ENCODE measurements around the gene TMEM117.

TMEM117 gene

DNA sequence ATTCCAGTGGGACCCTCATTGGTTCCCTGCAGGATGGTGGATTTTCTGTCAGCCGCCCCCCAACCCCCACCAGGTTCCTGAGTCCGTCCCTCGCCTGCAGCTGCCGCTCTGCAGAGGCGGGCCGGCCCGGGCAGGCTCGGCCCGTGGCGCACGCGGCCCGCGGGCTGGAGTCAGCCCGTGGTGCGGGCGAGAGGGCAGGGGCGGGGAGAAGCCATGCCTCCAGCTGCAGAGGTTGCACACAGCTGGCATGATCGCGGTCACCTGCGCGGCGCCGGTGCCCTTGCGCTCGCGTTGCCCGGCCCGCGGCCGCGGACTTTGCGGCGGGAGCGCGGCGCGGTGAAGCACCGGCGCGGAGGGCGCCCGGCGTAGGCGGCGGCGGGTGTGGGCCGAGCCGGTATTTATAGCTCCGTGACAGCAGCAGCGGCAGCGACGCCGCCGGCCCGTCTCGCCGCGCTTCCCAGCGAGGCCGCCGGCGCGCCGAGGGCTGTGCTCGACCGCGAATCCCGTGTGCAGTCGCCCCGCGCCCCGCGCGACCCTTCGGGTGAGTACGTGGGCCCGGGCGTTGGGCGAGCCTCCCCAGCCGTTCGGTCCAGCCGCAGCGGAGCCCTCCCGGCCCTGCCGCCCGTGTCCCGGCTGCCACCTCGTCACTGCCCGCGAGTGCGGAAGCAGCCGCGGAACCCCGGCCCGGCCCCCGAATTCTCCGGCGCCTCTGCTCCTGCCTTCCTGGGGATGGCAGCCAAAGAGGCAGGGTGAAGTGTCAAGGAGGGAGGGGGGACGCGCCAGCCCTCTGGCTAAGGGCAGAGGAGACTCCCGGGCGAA lies at the start of gene TMEM117:
TSS of gene TMEM117 (plus strand) at position 426 of the 819 bp plus-strand sequence.
- peak; percentile 13 to 46 (median 14) for DNase-seq (ENCODE audit: low read depth in 2 of 3, low spot score in 1 of 3)

DNA sequence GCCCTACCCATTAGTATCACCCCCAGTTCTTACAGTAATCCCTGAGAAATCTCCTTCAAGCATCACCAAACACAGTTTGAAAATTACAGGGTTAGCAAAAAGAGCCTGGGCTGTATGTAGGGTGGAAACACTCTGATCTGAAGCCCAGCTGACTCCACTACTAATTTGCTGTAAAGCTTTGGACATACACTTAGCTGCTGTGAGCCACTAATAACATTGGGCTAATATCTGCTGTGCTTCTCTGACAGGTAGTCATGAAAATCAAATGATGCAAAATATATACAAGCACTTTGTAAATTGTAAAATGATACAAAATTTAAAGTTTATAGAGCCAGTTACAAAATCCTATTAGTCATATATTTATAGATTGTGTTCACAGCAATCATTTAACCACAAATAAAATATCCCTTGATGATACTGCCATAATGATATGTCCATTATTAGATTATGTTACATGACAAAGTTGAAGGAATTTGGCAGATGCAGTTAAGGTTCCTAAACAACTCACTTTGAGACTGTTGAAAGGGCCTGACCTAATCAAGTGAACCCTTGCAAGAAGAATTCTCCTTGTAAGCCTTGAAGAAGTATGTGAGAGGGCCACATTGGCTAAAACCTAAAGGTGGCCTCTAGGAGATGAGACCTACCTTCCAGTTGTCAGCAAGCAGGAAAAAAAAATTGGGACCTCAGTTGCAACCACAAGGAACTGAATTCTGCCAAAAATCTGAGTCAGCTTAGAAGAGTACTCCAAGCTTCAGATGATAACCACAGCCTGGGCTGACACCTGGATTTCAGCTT lies 48.8 kb upstream of the TMEM117 start:
- DNase-seq (ENCODE audit: low read depth in 2 of 3, low spot score in 1 of 3), result no peak

DNA sequence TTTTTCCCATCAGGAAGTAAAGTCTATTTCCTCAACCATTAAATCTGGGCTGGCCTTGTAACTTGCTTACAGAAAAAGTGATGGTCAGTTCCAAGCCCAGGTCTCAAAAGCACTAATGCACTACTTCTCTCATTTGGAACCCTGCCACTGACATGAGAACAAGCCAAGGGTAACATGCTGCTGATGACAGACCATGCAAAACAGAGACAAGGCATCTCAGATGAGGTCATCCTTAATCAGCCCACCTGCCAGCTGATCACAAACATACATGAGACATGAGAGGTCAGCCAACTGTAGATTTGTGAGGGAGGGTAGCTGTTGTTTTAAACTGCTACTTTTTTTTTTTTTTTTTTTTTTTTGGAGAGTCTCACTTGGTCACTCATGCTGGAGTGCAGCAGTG lies 45.9 kb upstream of the TMEM117 start:
- no peak for DNase-seq (ENCODE audit: low read depth in 2 of 3, low spot score in 1 of 3)

DNA sequence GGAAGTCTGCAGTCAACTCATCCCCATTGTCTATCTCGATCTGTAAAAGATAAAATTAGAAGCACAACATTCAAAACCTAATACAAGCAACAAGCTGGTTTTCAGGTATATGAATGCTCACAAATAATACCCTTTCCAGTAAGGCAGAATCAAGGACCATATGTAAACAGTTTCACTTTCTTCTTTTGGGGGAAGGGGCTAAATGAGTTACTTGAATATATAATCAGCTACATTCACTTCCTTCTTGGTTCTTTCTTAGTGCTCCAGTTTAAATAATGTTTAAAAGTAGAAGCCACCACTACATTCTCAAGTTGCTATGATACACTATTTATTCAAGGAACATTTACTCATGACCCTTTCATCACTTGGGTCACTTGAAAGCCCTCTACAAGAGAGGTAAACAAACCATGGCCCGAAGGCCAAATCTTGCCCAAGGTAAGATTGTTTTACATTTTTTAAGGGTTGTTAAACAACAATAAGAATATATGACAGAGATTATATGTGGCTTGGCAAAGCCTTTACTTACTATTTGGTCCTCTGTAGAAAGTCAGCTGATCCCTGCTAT lies 40.1 kb upstream of the TMEM117 start:
- no peak for DNase-seq (ENCODE audit: low read depth in 2 of 3, low spot score in 1 of 3)

DNA sequence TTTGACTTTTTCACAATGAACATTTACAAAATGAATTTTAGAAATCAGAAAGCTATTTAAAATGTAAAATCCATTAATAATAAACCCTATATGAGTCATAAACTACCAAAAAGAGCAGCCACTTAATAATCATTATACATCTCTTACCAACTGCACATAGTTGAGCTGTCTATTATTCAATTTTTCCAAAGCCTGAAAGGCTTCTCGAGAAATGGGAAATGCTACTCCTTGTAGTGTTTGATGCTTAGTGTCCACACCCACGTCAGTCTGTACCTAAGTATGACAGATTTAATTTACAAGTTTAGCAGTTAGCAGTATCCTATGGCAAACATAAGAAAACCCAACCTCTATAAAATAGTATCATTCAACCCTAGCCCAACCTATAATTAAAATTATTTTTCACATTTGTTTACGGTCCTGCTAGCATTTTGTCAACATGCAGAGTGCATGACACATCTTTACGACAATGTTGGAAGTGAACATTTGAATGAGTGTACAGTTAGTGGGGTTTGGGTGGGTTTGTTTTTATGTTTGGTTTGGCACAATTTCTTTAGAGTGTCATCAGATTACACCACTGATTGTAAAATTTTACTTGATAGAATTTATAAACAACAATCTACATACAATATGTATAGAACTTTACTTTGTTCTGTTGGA lies 38.2 kb upstream of the TMEM117 start:
- no peak for DNase-seq (ENCODE audit: low read depth in 2 of 3, low spot score in 1 of 3)

DNA sequence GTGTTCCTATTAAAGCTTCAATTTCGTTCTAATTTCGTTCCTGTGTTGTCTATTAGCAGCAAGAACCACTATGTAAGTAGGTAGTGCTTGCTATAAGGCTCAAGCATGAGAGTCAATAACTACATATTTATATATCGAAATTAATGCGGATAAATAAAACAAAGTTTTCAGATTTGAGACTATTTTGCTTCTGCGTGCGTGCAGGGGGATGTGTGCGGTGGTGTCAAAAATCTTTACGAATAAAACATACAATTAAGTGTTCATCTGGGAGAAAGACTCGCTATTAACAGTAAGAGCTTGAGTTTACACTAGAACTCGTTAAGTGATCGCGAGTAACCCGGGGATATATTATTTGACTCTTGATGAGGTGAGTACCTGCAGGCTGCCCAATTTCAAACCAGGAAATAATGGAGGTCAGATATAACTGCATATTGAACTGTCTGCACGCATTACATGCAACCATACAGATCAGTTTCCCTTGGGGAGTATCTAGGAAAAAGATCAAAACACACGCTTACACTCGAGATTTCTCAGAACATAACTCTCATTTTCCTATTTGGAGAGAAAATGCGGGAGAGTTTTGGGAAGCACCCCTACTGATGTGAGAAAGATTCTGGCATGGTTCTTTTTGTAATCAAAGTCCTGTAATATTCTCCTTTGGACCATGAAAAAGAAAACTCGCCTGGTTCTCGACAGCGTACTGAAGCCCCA lies 30.6 kb upstream of the TMEM117 start:
- DNase-seq (ENCODE audit: low read depth in 2 of 3, low spot score in 1 of 3), result no peak

DNA sequence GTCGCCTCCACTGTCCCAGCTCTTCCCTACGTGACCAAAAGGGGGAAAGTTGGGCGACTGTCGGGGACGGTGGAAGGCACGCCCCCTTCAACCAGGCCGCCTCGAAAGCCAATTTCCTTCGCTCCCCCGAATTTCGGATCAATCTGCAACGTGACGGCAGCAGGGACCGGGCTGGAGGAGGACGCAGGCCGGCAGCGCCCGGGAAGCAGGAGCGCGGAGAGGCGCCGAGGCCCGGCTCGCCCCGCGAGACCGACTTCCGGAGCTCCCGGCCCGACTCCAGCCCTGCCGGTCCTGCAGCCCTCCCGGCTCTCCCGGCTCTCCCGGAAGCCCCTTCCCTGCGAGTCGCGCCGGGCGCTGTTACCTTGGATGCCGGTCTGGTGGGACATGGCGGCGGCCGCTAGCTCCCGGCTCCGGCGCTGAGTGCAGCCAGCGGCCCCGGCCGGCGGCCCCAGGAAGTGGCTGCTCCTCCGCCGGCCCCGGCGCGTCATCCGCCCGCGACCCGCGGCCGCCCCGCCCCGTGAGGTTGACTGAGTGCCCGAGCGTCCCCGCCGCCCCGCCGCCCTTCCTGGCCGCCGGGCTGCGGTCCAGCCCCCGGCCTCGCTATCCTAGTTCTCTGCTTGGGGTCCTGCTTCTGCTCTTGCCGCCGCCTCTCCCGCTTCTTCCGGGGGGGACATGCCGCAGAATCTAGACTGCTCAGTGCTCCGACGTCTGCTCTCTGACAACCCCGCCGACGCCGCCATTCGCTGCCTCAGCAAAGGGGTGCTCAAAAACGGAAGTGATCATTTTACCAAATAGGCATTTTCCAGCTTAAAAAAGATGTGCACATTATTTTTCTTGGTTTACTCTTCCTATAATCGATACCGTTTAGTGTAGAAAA lies 29.8 kb upstream of the TMEM117 start, which contains the start of gene TWF1:
TSS of gene TWF1 (minus strand) at position 458 of the 877 bp plus-strand sequence. CDS start at position 386, 72 bp downstream.
- DNase-seq (ENCODE audit: low read depth in 2 of 3, low spot score in 1 of 3), result peak; percentile 72 to 82 (median 73)

DNA sequence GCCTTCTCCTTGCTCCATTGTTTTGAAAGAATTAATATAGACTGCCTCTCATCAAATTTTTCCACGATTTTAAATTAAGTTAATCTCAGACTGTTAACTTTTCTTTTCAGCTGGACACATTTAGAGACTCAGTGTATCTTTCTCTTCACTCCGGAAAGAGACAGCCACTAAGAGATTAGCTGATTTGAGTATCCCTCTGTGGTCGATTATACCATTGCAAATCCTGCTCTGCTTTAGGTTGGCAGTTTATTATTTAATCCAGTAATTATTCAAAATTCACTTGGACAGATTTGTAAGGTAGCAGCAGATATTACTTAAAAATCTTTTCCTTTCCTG lies 29.2 kb upstream of the TMEM117 start:
- no peak for DNase-seq (ENCODE audit: low read depth in 2 of 3, low spot score in 1 of 3)

DNA sequence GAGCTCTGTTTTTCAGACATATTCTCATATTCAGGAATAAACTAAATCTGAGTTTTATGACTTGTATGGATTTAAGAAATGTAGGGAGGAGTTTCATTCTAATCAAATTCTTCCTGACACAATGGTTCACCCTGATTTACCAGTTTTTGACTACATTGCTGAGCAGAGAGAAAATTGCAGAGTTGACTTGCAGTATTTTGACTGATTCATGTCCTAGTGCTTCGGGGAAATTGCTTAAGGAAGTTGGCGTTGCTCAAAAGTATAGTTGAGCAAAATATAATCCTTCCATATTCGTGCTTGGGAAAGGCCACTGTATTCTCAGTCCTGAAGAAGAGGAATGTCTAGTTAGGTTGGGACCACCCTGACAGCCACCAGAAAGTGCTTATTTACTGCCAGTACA lies 28.5 kb upstream of the TMEM117 start:
- no peak for DNase-seq (ENCODE audit: low read depth in 2 of 3, low spot score in 1 of 3)

DNA sequence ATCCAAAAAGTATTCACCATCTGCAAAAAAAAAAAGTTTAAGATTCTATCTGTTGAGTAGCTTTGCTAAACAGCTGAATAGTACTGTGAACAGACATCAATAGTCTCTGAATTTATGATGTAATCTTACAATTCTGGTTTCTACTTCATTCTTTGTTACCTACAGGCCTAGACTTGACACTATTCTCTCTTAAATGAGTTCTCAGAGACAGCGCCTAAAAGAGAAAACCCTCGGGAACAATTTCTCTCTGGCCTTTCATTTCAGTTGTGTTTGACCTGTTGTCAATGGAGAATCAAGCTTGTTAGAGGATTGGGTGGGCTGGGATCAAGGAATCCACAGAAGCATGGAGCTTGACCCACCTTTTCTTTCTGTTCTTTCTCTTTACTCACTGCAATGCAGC lies 23.8 kb upstream of the TMEM117 start:
- no peak for DNase-seq (ENCODE audit: low read depth in 2 of 3, low spot score in 1 of 3)

DNA sequence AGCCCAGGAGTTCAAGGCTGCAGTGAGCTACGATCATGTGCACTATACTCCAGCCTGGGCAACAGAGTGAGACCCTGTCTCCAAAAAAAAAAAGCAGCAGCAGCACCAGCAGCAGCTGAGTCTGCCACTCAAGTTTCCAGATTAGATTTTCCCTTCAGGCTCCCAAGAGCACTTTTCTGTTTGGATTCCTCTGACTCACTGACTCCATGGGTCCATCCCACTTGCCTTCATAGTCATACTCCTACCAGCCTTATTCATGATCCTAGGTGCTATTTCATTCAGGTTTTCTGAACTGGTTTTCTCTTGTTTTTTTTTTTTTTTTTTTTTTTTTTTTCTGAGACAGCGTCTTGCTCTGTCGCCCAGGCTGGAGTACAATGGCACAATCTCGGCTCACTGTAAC lies 23.0 kb upstream of the TMEM117 start:
- DNase-seq (ENCODE audit: low read depth in 2 of 3, low spot score in 1 of 3), result no peak

DNA sequence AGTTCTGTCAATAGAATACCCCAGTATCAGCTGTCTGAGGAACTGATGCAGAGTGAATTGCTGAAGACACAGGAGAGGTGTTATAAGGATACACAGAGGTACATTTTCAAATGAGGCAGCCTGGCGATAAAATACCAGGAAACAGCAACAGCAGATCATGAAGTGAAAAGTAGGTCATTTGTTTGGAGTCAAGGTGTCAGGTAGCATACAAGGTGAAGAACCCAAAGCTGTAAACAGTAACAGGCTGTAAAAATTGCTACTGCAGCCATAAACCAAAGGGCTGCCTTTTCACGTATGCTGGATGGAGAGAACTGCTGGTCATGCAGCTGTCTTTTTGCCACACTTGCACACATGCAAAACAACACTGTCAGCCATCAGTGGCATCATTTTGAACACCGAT lies 20.5 kb upstream of the TMEM117 start:
- no peak for DNase-seq (ENCODE audit: low read depth in 2 of 3, low spot score in 1 of 3)

DNA sequence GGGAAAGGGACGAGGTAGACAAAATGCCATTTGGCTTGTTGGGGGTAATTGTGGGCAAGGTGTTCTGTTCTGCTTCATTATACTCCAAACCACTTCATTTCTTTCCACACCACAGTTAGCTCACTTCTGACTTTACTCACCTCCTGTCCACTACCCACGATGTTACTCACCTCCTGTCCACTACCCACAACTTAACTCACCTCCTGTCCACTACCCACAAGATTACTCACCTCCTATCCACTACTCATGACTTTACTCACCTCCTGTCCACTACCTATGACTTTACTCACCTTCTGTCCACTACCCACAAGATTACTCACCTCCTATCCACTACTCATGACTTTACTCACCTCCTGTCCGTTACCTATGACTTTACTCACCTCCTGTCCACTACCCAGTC lies 19.7 kb upstream of the TMEM117 start:
- no peak for DNase-seq (ENCODE audit: low read depth in 2 of 3, low spot score in 1 of 3)

DNA sequence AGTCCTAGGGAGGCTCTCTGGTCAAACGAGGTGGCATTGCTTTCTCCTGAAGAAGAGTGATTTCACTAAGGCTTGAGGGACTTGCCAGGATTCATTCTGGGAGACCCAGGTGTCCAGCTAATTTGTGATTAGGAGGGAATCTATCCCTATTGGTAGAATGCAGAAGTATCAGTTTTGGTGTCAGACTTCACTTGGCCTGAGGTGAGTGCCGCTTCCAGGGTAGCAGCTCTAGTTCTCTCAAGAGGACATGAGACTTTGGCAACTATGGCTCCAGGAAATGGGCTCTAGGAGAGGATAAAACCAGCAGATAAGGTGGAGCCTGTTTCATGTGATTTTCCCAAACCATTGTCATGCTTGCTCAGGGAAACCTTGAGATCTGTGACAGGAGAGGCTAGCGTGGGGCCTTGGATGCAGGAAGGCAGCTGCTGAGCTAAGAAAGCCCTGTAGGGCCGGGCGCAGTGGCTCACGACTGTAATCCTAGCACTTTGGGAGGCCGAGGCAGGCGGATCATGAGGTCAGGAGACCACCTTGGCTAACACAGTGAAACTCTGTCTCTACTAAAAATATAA lies 11.6 kb upstream of the TMEM117 start:
- DNase-seq (ENCODE audit: low read depth in 2 of 3, low spot score in 1 of 3), result no peak

DNA sequence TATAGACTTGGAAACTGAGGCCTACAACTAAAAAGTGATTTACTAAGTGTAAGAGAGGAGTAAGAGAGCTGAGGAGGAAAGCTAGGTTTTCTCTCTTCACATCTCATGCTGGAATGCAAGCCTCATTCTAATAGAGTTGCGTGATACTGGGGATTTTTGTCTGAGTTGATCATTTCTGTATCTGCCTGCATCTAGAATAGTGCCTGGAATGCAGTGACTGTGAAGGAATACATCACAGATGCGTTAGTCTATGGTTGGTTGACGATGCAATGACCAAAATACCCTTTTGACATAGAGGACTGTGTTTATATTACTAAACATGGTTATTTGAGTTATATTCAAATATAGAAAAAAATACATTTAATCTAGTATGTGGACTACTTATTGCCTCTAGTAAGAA lies 9.2 kb upstream of the TMEM117 start:
- DNase-seq (ENCODE audit: low read depth in 2 of 3, low spot score in 1 of 3), result no peak

DNA sequence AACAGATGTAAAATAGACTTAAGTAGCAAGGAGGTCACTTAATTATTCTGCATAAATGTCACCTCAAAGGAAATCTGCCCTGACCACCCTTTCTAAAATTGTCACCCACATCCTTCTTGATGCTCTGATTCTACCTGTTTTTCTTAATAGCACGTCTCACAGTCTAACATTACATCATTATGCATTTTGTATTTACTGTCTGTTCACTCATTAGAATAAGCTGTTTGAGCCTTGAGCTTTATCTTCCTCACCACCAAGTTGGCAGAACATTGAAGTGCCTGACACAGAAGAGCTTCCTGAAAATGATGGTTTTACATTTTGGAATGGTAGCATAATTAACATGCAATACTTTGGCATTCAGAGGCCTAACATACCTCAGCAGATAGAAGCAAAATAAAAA lies 8.8 kb upstream of the TMEM117 start:
- no peak for DNase-seq (ENCODE audit: low read depth in 2 of 3, low spot score in 1 of 3)

DNA sequence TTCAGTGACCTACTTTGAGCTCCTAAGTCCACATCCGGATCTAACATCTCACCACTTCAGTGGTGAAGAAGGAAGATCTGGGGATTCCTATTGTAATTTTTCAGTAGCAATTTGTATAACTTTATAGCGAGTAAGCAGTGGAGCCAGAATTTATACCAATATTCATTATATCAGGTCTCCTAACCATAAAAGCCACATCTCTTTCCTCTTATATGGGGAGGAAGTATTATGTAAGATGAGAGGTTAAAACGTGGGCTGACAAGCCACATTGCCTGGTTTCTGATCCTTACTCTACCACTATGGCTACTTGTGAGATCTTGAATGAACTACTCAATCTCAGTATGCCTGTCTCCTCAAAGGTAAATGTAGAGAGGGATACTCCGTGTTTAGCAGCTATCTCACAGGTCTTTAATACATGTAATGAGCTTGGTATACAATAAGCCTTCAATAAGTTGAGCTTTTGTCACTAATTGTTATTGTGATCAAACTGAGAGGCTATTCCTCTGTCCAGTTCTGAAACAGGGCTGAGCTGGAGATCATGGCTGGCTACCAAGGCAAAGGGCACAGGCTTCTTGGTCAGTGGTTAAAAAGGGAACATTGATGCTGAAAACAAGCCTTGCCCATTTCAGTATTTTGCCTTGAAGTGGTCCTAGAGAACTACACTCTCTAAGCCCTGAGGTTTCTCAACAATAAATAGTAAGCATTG lies 3.3 kb upstream of the TMEM117 start:
- DNase-seq (ENCODE audit: low read depth in 2 of 3, low spot score in 1 of 3), result no peak

DNA sequence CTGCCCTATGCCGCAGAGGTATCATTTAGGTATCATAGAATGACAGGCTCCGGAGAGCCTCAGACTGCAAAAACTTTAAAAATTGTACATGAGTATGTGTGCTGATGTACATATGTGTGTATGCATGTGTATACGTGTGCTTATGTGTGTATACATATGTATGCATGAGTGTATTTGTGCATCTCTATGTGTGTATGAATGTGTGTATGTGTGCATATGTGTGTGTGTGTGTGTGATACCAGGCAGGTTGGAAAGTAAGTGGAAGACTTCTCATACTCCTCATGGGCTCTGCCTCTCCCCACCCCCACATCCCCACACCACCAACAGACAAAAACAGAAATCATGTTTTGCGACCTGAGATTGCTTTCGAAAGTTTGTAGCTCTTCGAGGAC lies 621 bp upstream of the TMEM117 start:
- no peak for DNase-seq (ENCODE audit: low read depth in 2 of 3, low spot score in 1 of 3)

DNA sequence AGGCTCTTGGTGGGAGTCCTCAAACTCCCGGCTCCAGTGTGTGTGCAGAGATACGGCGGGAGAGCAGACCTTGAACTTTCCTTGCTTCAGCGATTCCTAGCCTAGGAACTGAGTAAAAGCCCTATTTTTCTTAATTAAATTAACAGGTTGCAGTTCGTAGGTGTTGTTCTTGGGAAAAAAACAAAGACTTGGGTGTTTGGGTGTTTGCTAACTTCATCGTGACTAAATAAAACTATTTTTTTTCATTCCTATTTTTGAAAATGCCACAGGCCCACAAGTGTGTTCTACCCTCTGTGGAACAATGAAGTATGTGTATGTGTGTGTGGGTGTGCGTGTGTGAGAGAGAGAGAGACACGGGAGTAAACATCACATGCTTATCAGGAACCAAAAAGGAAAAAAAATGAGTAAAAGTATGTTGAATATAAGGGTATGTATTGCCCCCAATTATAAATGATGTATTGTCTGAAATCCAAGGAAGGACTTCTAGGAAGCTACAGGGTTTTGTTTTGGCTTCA lies 651 bp downstream of the TMEM117 start:
- DNase-seq (ENCODE audit: low read depth in 2 of 3, low spot score in 1 of 3), result peak in 1 of 3 donors; percentile 11
